ENCODE results near the gene HLA-B.
A peak's percentile ranks its signal among the peaks of the same experiment; 100 is the strongest.

HLA-B gene

GRCh38 chr6:31381666-31382065 is 24.7 kb upstream of the HLA-B start:
- no peak for DNase-seq

DNA sequence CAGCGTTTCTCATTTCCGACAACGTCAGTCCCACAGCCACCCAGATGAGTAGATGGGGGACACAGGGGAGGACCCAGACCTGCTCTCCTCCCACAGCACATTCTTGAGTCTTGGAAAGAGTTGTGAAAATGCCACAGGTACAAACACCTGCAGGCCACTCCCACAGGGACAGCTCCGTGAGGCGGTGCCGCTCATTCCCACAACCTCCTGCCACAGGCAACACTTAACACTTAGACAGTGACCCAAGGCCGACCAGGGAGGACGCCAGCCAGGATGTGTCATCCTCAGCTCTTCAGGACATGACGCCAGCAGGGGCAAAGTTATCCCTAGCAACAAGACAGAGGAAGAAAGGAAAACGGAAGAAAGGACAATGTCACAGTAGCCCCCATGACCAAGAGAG is 22.9 kb upstream of the HLA-B start:
- DNase-seq = no peak

DNA sequence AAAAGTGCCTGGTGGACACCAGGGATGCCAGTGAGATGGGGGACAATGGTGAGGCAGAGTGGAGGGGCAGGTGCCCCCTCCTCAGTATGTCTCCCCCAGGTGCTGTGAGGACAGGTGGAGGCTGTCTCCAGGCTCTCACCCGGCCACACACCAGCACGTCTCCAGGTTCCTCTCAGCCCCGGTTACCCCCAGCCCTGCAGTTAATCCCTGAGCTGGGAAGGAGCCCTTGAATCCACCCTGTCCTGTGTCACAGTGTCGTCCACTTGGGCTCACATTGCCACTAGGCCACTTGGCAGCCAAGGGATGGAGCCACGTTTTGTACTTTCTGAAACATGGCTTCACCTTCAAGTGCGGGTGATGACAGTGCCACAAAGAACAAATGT is 21.7 kb upstream of the HLA-B start:
- no peak for DNase-seq

DNA sequence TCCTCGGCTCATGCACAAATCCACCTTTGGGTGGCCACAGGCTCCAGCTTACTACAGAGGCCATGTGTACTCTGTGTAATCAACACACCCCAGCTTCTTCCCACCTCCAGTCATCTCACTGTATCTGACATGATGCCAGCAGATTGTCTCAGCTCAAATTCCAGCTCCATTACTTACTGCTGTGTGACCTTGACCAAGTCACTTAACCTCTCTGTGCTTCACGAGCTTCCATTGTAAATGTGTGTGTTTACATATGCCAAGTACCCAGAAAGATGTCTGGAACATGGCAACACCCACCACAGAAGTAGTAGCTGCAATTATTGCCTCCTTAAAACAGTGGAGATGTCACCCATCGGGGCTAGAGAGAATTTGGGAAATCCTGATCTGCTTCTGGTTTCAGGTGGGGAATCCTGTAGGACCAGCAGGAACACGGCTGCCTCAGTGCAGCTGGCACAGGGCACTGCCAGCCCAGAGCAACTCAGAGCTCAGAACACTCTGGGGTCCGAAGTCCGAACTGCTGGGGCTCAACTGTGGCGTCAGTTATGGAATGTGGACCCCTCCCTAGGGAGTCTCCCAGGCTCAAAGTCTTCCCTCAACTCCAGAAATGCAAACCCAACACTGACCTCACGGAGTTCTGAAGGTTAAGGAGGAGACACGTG is 21.2 kb upstream of the HLA-B start:
- no peak for DNase-seq

GRCh38 chr6:31377029-31377428 is 20.1 kb upstream of the HLA-B start:
- DNase-seq = no peak

- DNase-seq = no peak
These were observed 18.7 kb upstream of the HLA-B start for GRCh38 chr6:31375699-31376098.

DNA sequence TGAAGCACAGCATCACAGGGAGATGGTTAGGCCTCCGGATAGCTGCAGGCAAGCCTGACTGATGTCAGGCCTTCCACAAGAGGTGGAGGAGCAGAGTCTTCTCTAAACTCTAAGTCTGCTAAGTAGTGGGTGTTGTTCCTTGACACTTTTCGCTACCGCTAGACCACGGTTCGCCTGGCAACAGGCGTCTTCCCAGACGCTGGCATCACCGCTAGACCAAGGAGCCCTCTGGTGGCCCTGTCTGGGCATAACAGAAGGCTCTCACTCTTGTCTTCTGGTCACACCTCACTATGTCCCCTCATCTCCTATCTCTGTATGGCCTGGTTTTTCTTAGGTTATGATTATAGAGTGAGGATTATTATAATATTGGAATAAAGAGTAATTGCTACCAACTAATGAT is 17.1 kb upstream of the HLA-B start:
- DNase-seq = peak; percentile 46

GRCh38 chr6:31368461-31368860 is 11.5 kb upstream of the HLA-B start:
- DNase-seq = no peak

- peak; percentile 93 for DNase-seq
These were observed 9.9 kb upstream of the HLA-B start for GRCh38 chr6:31366693-31367470.

GRCh38 chr6:31365864-31366263 is 8.9 kb upstream of the HLA-B start:
- DNase-seq = no peak

- DNase-seq = peak; percentile 18
These were observed 6.8 kb upstream of the HLA-B start for GRCh38 chr6:31363811-31364210.

DNA sequence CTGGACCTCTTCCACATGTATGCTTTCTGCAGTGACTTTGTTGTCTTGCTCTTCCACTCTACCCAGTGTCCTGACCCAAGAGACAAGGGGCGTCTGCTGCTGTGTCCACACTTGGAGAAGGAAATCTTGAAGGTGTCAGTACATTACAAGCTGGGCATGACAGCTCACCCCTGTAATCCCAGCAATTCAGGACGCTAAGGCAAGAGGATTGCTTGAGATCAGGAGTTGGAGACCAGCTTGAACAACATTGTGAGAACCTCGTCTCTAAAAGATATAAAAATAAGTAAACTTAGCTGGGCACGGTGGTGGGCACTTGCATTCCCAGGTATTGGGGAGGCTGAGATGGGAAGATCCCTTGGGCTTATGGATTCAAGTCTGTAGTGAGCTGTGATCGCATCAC is 5.8 kb upstream of the HLA-B start:
- DNase-seq = no peak

- no peak for DNase-seq
These were observed 2.6 kb upstream of the HLA-B start for GRCh38 chr6:31359581-31359980.

GRCh38 chr6:31358302-31358701 is 1.3 kb upstream of the HLA-B start:
- DNase-seq = no peak

GRCh38 chr6:31357886-31358285 is 907 bp upstream of the HLA-B start:
- no peak for DNase-seq

DNA sequence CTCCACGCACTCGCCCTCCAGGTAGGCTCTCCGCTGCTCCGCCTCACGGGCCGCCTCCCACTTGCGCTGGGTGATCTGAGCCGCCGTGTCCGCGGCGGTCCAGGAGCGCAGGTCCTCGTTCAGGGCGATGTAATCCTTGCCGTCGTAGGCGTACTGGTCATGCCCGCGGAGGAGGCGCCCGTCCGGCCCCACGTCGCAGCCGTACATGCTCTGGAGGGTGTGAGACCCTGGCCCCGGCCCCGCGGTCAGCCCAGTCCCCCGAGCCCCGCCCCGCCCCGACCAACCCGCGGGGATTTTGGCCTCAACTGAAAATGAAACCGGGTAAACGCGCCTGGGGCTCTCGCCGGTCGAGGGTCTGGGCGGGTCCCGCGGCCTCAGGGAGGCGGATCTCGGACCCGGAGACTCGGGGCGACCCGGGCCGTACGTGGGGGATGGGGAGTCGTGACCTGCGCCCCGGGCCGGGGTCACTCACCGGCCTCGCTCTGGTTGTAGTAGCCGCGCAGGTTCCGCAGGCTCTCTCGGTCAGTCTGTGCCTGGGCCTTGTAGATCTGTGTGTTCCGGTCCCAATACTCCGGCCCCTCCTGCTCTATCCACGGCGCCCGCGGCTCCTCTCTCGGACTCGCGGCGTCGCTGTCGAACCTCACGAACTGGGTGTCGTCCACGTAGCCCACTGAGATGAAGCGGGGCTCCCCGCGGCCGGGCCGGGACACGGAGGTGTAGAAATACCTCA is 598 bp downstream of the HLA-B start:
- DNase-seq = peak; percentile 51

DNA sequence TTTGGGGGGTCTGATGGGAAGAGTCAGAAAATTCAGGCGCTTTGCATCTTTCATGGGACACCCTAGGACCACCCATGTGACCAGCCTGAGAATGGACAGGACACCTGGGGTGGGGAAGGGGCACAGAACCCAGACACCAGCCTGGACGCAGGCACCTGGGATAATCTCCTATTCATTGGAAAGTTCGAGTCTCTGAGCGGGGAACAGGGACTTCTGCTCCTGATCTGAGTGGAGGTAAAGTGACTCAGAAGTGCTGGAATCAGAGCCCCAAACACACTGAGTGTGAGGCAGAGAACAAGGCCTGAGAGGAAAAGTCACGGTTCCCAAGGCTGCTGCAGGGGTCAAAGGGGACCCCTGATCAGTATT is 1.4 kb downstream of the HLA-B start:
- DNase-seq = no peak

DNA sequence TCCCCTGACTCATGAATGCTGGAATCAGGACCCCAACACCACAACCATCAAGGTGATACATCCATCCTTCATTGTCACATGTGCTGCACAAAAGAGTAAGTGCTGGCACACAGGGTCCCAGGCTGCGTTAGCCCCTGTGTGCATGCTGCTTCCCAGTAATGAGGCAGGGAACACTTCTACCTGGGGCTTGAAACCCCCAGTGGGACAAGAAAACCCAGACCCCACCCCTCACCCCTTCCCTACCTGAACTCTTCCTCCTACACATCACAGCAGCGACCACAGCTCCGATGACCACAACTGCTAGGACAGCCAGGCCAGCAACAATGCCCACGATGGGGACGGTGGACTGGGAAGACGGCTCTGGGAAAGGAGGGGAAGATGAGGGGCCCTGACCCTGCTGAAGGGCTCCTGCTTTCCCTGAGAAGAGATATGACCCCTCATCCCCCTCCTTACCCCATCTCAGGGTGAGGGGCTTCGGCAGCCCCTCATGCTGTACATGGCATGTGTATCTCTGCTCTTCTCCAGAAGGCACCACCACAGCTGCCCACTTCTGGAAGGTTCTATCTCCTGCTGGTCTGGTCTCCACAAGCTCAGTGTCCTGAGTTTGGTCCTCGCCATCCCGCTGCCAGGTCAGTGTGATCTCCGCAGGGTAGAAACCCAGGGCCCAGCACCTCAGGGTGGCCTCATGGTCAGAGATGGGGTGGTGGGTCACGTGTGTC is 2.0 kb downstream of the HLA-B start:
- no peak for DNase-seq

- DNase-seq = no peak
These were observed 2.7 kb downstream of the HLA-B start for GRCh38 chr6:31354158-31354863.

GRCh38 chr6:31353384-31353945 is 3.5 kb downstream of the HLA-B start:
- DNase-seq = no peak

- DNase-seq = no peak
These were observed 4.1 kb downstream of the HLA-B start for GRCh38 chr6:31352683-31353383.

GRCh38 chr6:31352310-31352682 is 4.7 kb downstream of the HLA-B start:
- no peak for DNase-seq

Measured in hematopoietic multipotent progenitor cell treated with erythropoietin and hydrocortisone succinate and interleukin-3 and kit ligand, for 4 days (in vitro differentiated cells).